ENCODE data around the gene ACTR2.

Gene ACTR2

DNA sequence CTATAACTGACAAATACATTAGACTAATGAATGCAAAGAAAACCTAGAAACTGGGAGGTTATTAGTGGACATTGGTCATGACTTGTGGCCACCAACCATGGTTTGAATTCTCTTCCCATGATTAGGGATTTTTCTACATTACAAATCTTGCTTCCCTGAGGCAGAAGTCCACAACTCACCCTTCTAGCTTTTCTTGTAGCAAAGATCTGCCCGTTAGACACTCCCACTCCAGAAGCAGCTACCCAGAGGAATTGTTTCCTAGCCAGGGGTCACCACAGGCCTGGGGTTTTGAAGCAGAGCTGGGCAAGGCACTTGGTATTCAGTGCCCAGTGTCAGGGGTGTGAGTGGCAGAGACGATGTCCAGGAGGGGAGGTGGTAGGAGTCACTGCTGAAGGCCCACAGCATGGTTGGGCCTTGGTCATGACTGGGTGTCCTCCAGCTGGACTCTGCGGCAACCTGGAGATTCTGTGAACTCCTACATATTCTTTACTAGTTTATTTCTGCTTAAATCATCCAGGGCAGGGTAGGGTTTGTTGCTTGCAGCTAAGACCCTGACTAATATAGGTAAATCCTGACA is 54.9 kb downstream of the ACTR2 start:
- H3K4me3 Mint-ChIP-seq = no peak overlapping the region
- no peak for DNase-seq
- TF ChIP-seq, protein P1, sequence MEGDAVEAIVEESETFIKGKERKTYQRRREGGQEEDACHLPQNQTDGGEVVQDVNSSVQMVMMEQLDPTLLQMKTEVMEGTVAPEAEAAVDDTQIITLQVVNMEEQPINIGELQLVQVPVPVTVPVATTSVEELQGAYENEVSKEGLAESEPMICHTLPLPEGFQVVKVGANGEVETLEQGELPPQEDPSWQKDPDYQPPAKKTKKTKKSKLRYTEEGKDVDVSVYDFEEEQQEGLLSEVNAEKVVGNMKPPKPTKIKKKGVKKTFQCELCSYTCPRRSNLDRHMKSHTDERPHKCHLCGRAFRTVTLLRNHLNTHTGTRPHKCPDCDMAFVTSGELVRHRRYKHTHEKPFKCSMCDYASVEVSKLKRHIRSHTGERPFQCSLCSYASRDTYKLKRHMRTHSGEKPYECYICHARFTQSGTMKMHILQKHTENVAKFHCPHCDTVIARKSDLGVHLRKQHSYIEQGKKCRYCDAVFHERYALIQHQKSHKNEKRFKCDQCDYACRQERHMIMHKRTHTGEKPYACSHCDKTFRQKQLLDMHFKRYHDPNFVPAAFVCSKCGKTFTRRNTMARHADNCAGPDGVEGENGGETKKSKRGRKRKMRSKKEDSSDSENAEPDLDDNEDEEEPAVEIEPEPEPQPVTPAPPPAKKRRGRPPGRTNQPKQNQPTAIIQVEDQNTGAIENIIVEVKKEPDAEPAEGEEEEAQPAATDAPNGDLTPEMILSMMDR (IDR thresholded peaks at IDR 0.05) = no peak
- H3K4me1 Mint-ChIP-seq = peaks cover 26% of the 10 kb centered on the region
- no peak overlapping the region for H3K27ac Mint-ChIP-seq
- H3K9me3 Mint-ChIP-seq = no peaks in the 10 kb centered on the region
- no peaks in the 10 kb centered on the region for H3K27me3 Mint-ChIP-seq (ENCODE audit: low read depth, poor library complexity)
- H3K36me3 Mint-ChIP-seq (ENCODE audit: low read depth) = no peaks in the 10 kb centered on the region

DNA sequence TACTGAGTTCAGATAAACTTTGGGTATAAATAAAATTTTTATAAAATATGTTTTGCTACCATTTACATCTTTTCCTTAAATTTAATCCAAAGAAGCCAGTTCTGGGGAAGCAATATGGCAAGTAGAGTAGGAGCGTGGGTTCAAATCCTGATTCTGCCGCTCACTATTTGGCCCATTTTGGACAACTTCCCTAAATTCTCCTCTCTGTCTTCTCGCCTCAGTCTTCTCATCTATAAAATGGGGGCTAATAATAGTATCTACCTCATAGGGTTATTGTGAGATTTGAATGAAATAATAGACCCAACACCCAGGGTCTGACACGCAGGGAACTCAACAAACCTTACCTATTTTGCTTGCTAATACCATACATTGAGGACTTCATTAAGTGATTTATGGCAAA is 59.7 kb downstream of the ACTR2 start:
- Mint-ChIP-seq H3K36me3 (ENCODE audit: low read depth) (no peaks in the 10 kb centered on the region), H3K27me3 (ENCODE audit: low read depth, poor library complexity) (peaks cover 6% of the 10 kb centered on the region), H3K4me3 (no peak overlapping the region), H3K9me3 (no peaks in the 10 kb centered on the region), H3K27ac (no peak overlapping the region), H3K4me1 (peaks cover 22% of the 10 kb centered on the region)
- TF ChIP-seq, protein P1 (IDR thresholded peaks at IDR 0.05) = no peak
- DNase-seq = no peak

DNA sequence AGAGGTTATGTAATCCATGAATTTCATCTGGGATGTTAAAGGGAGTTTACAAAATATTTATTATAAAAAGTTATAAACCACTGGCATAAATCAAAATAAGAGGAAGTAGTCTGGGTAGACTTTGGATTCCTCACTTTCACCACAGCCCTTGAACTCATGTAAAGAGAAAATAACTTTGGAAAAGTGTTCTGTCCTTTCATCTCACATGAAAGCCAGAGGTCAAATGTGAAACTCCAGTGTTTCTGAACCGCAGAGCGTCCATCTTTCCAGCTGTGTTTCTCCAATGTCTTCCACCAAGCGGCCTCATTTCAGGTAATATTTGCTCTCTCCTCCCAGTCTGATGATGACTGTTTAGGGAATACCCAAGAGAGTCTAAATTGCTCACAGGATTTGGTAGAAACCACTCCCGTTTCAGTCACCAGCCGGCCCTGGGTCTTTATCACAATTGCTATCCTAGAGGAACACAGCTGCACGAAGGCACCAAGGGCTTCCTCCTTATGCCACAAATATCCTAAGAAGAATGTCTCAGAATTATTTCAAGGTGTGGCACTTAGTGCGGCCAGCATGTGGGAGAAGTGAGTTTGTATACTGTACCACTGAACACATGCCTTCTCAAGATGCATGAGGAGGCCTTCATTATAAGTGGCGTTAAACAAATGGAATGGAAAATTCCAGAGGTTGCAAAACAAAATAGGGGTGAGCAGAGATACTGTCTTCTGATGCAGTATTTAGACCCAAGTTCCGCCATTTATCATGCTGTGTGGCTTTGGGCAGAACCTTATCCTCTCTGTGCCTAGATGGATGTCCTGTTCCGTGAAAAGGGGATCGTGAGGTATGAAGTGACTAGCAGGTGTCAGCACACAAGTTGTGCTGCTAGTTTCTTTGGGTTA is 63.8 kb downstream of the ACTR2 start:
- Mint-ChIP-seq H3K36me3 (ENCODE audit: low read depth) (no peaks in the 10 kb centered on the region), H3K4me3 (no peak overlapping the region), H3K27ac (no peak overlapping the region), H3K9me3 (no peaks in the 10 kb centered on the region), H3K27me3 (ENCODE audit: low read depth, poor library complexity) (peaks cover 6% of the 10 kb centered on the region), H3K4me1 (peaks cover 44% of the 10 kb centered on the region)
- TF ChIP-seq, protein P1 (IDR thresholded peaks at IDR 0.05) = no peak
- no peak for DNase-seq

DNA sequence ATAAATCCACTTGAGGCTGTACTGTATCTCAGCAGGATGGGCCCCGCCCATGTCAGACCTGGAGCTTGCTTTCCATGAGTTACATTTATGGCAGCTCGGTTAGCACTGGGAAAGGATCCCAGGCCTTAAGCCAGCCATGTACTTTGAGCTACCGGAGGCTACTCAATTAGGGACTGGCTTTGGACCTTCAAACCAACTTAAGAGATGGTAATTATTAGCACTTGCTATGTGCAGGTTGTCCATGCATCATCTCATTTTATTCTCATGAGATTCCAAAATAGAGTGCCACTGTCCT is 64.4 kb downstream of the ACTR2 start:
- H3K27ac Mint-ChIP-seq = no peak overlapping the region
- TF ChIP-seq, protein P1 (IDR thresholded peaks at IDR 0.05) = no peak
- no peak for DNase-seq
- H3K4me3 Mint-ChIP-seq = no peak overlapping the region
- peaks cover 6% of the 10 kb centered on the region for H3K27me3 Mint-ChIP-seq (ENCODE audit: low read depth, poor library complexity)
- H3K9me3 Mint-ChIP-seq = no peaks in the 10 kb centered on the region
- H3K4me1 Mint-ChIP-seq = peaks cover 44% of the 10 kb centered on the region
- H3K36me3 Mint-ChIP-seq (ENCODE audit: low read depth) = no peaks in the 10 kb centered on the region

DNA sequence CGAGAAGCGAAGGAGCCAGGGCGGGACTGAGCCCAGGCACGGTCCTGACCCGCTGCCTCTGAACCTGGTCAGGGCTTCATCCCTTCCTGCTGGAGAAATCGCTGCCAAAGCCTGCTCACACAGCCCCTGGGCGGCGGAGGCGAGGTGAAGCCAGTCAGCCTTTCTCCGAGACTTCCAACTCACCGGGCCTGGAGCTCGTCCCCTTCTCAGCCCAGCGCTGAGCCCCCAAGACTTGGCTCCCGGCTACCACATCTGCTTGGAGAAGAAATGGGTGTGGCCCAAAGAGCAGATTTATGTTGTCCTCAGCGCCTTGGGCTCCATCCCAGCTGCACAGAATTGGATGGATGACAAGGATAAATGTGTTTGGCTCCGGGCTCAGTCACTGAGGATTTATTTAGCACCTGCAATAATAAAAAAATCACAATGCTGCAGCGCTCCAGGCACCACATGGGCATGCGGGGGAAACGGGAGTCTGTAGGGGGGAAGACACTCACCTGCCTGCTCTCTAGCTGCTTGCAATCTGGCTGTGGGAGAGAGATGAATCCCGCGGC is 64.9 kb downstream of the ACTR2 start:
- H3K4me1 Mint-ChIP-seq = peaks cover 44% of the 10 kb centered on the region
- no peak for DNase-seq
- H3K27me3 Mint-ChIP-seq (ENCODE audit: low read depth, poor library complexity) = peaks cover 6% of the 10 kb centered on the region
- TF ChIP-seq, protein P1 (IDR thresholded peaks at IDR 0.05) = no peak
- H3K36me3 Mint-ChIP-seq (ENCODE audit: low read depth) = no peaks in the 10 kb centered on the region
- no peak overlapping the region for H3K4me3 Mint-ChIP-seq
- no peaks in the 10 kb centered on the region for H3K9me3 Mint-ChIP-seq
- H3K27ac Mint-ChIP-seq = peak overlapping the region; percentile 96

All from nephron progenitor cell (in vitro differentiated cells).